OCI-LY1 (cell line): ENCODE results near the gene CTNND1.

ENCODE experiments used
- EZH2 ChIP-seq: fragments of 200-600 bp; sonication (generic), shearing (Covaris generic); IDR thresholded peaks from 2 replicates; pipeline ENCODE4 v1.8.0; 2017; ENCODE audit warnings: borderline replicate concordance, mixed run types, mild to moderate bottlenecking, antibody characterized with exemption, low read length, moderate library complexity, mixed read lengths
- TF ChIP-seq, protein P1 (sequence below): fragments of 200-600 bp; sonication (generic), shearing (Covaris generic); IDR thresholded peaks from 2 replicates; pipeline ENCODE4 v1.5.1; 2017; ENCODE audit warnings: mild to moderate bottlenecking, antibody characterized with exemption, low read length, moderate library complexity, mixed read lengths

DNA sequence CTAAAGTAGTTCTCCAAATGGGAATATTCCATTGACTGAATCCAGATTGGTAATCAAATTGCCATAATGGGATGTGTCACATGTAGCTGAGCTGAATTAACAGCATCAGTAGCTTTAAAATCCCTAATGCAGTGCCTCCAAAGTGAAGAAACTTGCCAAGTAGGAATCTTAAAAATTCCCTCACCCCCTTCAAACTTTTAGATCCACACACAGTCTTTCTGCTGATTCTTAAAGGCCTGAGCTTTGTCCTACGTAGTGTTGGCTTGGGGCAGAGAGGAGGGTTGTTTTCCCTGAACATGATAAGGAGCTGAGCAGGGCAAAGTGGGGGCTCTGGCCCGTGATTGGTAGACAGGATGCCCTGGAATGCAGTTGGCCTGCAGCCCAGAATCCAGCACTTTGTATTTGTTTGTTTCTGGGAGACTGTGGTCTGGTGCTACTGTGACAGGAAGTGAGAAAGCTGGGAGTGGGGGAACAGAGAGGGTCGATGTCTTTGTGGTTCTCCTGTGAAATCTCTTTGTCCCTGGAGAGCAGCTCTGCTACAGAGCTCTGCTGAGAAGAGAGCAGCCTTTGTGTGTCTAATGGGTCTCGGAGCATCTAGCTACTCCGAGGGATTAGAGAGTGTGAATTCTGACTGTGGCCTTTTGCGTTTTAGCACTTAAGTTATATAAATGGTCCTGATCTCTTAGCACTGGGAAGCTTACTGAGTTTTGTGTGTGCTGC is 16.9 kb downstream of the CTNND1 start:
- no peak for TF ChIP-seq EZH2
- TF ChIP-seq, protein P1, sequence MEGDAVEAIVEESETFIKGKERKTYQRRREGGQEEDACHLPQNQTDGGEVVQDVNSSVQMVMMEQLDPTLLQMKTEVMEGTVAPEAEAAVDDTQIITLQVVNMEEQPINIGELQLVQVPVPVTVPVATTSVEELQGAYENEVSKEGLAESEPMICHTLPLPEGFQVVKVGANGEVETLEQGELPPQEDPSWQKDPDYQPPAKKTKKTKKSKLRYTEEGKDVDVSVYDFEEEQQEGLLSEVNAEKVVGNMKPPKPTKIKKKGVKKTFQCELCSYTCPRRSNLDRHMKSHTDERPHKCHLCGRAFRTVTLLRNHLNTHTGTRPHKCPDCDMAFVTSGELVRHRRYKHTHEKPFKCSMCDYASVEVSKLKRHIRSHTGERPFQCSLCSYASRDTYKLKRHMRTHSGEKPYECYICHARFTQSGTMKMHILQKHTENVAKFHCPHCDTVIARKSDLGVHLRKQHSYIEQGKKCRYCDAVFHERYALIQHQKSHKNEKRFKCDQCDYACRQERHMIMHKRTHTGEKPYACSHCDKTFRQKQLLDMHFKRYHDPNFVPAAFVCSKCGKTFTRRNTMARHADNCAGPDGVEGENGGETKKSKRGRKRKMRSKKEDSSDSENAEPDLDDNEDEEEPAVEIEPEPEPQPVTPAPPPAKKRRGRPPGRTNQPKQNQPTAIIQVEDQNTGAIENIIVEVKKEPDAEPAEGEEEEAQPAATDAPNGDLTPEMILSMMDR: no peak
